ENCODE data around the gene PIK3AP1.
"Not testable (repeated sequence)": the region's sequence is repeated elsewhere in the genome, so short reads cannot be mapped to it uniquely, and the experiment has no call there.

GRCh38 chr10:96750316-96750715 is 30.0 kb upstream of the PIK3AP1 start:
- TF ChIP-seq CTCF (IDR thresholded peaks at IDR 0.05 in 4 of 5, conservative IDR thresholded peaks at IDR 0.05 in 1 of 5); POLR2A (IDR thresholded peaks at IDR 0.05): not testable (repeated sequence)

Measured in gastrocnemius medialis (tissue), 4 donors.